Keratinocyte (primary cell): ENCODE results near the gene MLF2.
"Not testable (repeated sequence)": the region's sequence is repeated elsewhere in the genome, so short reads cannot be mapped to it uniquely, and the experiment has no call there.

ENCODE experiments used
- EZH2 ChIP-seq: IDR thresholded peaks from one replicate; pipeline ENCODE4 v1.6.1; 2012; ENCODE audit warnings: inconsistent platforms, mild to moderate bottlenecking, low read length, moderate library complexity
- TF ChIP-seq, protein P1 (sequence below), 3 experiments: IDR thresholded peaks in 1 of 3; conservative IDR thresholded peaks in 1 of 3; optimal IDR thresholded peaks in 1 of 3; 2 replicates in 2 of 3; 3 replicates in 1 of 3; pipeline versions ENCODE3 to v1.5.1; 2011; ENCODE audit warnings: low read length in 3 of 3, mild to moderate bottlenecking in 3 of 3, moderate library complexity in 2 of 3, control low read depth in 1 of 3, inconsistent platforms in 1 of 3; ENCODE audit not compliant: insufficient read depth in 2 of 3; ENCODE audit errors: extremely low read depth in 1 of 3

DNA sequence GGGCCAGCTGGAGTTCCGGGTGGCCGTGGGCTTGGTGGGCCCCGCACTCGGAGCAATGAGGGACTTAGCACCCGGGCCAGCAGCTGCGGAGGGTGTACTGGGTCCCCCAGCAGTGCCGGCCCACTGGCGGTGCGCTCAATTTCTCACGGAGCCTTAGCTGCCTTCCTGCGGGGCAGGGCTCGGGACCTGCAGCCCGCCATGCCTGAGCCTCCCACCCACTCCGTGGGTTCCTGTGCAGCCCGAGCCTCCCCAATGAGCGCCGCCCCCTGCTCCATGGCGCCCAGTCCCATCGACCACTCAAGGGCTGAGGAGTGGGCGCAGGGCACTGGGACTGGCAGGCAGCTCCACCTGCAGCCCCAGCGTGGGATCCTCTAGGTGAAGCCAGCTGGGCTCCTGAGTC lies 44.6 kb downstream of the MLF2 start:
- TF ChIP-seq, protein P1, sequence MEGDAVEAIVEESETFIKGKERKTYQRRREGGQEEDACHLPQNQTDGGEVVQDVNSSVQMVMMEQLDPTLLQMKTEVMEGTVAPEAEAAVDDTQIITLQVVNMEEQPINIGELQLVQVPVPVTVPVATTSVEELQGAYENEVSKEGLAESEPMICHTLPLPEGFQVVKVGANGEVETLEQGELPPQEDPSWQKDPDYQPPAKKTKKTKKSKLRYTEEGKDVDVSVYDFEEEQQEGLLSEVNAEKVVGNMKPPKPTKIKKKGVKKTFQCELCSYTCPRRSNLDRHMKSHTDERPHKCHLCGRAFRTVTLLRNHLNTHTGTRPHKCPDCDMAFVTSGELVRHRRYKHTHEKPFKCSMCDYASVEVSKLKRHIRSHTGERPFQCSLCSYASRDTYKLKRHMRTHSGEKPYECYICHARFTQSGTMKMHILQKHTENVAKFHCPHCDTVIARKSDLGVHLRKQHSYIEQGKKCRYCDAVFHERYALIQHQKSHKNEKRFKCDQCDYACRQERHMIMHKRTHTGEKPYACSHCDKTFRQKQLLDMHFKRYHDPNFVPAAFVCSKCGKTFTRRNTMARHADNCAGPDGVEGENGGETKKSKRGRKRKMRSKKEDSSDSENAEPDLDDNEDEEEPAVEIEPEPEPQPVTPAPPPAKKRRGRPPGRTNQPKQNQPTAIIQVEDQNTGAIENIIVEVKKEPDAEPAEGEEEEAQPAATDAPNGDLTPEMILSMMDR (optimal IDR thresholded peaks at IDR 0.05 in 1 of 3, IDR thresholded peaks at IDR 0.05 in 1 of 3, conservative IDR thresholded peaks at IDR 0.05 in 1 of 3; ENCODE audit: extremely low read depth in 1 of 3, insufficient read depth in 2 of 3, low read length in 3 of 3): not testable (repeated sequence)
- TF ChIP-seq EZH2: not testable (repeated sequence)
